Vagina (tissue), 2 donors: ENCODE measurements around the gene SERPINB11. TPM values are rescaled to one million over a fixed set of nuclear protein-coding genes. Genes with fewer than 3 reads are reported as not detected.
"Not testable (repeated sequence)": the region's sequence is repeated elsewhere in the genome, so short reads cannot be mapped to it uniquely, and the experiment has no call there.

Source experiments
- DNase-seq, 2 donors: peaks; one replicate each; pipeline ENCODE4 v3.0.0-alpha.2; 2017; ENCODE audit errors: extremely low spot score in 2 of 2
- H3K27ac ChIP-seq: fragments of 200-600 bp; sonication (generic); one replicate; pipeline ENCODE4 v1.5.1; 2019
- H3K27me3 ChIP-seq: fragments of 200-600 bp; sonication (generic); one replicate; pipeline ENCODE4 v1.5.1; 2019
- H3K36me3 ChIP-seq, 2 donors: fragments of 200-600 bp; sonication (generic); one replicate each; pipeline ENCODE4 v1.5.1; 2017 to 2019
- H3K4me1 ChIP-seq: fragments of 200-600 bp; sonication (generic); one replicate; pipeline ENCODE4 v1.5.1; 2019
- H3K4me3 ChIP-seq, 2 donors: fragments of 200-600 bp; sonication (generic); 1 replicate in 1 of 2; 2 replicates in 1 of 2; pipeline ENCODE4 v1.5.1; 2016 to 2019
- H3K9me3 ChIP-seq: fragments of 200-600 bp; sonication (generic); one replicate; pipeline ENCODE4 v1.5.1; 2019
- POLR2A ChIP-seq, 2 donors: fragments of 450-650 bp; IDR thresholded peaks; one replicate each; pipeline ENCODE4 v1.6.1; 2017; ENCODE audit warnings: antibody characterized with exemption in 2 of 2, mild to moderate bottlenecking in 2 of 2, moderate library complexity in 2 of 2
- POLR2AphosphoS5 ChIP-seq, 2 donors: sonication (generic); formaldehyde crosslinking; IDR thresholded peaks; one replicate each; pipeline ENCODE4 v1.9.0; 2017; ENCODE audit warnings: antibody characterized with exemption in 2 of 2, mild to moderate bottlenecking in 2 of 2, low read depth in 1 of 2; ENCODE audit not compliant: insufficient read depth in 1 of 2
- intact Hi-C: fragments of 100-400 bp; cut with DNase I; formaldehyde crosslinking; loops from one replicate; pipeline ENCODE4 v1.15.1; 2023
- total RNA-seq: library from RNA; depleted of rRNA; stranded (reverse); fragments of >200 nt; gene quantifications from one replicate; pipeline ENCODE4 v1.2.3, GENCODE V29; 2016
- TF ChIP-seq, protein P1 (sequence below), 3 experiments: fragments of 450-650 bp in 2 of 3; fragments of 200-600 bp in 1 of 3; sonication (generic) in 1 of 3; IDR thresholded peaks; one replicate each; pipeline ENCODE4 v1.5.1; 2017 to 2019; ENCODE audit warnings: antibody characterized with exemption in 3 of 3, mild to moderate bottlenecking in 2 of 3, moderate library complexity in 2 of 3

The SERPINB11 gene, protein sequence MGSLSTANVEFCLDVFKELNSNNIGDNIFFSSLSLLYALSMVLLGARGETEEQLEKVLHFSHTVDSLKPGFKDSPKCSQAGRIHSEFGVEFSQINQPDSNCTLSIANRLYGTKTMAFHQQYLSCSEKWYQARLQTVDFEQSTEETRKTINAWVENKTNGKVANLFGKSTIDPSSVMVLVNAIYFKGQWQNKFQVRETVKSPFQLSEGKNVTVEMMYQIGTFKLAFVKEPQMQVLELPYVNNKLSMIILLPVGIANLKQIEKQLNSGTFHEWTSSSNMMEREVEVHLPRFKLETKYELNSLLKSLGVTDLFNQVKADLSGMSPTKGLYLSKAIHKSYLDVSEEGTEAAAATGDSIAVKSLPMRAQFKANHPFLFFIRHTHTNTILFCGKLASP
- 8.6 TPM for total RNA-seq

DNA sequence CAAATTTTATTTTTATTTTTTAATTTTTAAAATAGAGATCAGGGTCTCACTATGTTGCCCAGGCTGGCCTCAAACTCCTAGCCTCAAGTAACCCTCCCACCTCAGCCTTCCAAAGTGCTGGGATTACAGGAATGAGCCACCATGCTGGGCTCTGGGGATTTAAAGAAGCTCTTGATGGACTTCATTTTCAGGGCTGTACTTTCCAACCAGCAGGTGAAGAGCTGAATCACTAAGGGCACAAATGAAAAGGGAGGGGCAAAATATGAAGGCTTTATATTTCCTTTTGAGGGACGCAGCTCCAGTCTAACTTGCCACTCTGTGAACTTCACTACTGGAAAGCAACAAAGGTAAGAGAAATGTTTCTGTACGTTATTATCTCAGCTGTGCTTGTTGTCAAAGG, at the start of gene SERPINB11:
SERPINB11 (plus strand) TSS at position 301 of the 400 bp plus-strand sequence. CDS start 7,234 bp downstream, outside the sequence.
- intact Hi-C loops, result no loop called here
- Histone ChIP-seq H3K9me3 (no peaks in the 10 kb centered on the region), H3K27ac (no peak within 1 kb of the TSS), H3K4me1 (no peaks in the 10 kb centered on the region), H3K4me3 (no peak within 1 kb of the TSS), H3K27me3 (no peaks in the 10 kb centered on the region), H3K36me3 (no peaks in the 10 kb centered on the region)
- DNase-seq, result no peak
- TF ChIP-seq POLR2A (IDR thresholded peaks at IDR 0.05) (no peak), POLR2AphosphoS5 (IDR thresholded peaks at IDR 0.05; ENCODE audit: insufficient read depth in 1 of 2, low read depth in 1 of 2) (no peak)
- TF ChIP-seq, protein P1, sequence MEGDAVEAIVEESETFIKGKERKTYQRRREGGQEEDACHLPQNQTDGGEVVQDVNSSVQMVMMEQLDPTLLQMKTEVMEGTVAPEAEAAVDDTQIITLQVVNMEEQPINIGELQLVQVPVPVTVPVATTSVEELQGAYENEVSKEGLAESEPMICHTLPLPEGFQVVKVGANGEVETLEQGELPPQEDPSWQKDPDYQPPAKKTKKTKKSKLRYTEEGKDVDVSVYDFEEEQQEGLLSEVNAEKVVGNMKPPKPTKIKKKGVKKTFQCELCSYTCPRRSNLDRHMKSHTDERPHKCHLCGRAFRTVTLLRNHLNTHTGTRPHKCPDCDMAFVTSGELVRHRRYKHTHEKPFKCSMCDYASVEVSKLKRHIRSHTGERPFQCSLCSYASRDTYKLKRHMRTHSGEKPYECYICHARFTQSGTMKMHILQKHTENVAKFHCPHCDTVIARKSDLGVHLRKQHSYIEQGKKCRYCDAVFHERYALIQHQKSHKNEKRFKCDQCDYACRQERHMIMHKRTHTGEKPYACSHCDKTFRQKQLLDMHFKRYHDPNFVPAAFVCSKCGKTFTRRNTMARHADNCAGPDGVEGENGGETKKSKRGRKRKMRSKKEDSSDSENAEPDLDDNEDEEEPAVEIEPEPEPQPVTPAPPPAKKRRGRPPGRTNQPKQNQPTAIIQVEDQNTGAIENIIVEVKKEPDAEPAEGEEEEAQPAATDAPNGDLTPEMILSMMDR (IDR thresholded peaks at IDR 0.05), result no peak

DNA sequence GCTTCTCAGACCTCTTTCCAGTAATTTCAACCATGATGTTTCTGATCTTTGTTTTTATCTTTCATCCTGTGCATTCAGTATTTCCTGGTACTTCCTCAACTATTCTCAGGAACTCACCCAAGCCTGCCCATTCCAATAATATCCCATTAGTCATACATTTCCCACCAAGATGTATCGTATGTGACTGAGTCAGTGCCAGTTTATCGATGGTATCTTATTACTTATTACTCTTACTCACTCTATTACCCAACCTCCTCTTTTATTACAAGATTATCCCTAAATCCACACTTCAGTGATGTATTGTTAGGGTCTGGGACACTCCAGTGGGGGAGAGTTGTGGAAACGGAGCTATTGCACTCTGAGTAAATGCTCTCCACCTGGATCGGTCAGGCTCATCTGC, 43.8 kb upstream of the SERPINB11 start:
- DNase-seq, H3K27me3 ChIP-seq, H3K4me3 ChIP-seq, intact Hi-C loops, H3K27ac ChIP-seq, H3K9me3 ChIP-seq, H3K4me1 ChIP-seq, H3K36me3 ChIP-seq: not testable (repeated sequence)

DNA sequence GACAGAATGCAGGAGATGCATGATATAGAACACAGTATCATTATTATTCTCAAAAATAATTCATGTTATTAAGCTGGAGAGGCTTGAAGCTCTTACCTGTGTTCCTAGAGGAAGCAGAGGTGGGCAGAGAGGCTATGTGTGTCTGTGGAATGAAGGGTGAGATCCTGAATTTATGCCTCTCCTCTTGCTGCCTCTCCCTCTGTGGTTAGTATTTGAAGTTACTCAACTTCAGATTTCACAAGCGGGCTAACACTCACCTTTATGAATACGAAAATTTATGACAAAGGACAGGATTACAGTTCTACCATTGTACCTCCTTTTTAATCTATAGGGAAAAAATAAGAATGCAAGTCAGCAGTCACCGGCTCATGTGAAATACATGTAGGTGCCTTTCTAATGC, 41.0 kb upstream of the SERPINB11 start, which contains the start of gene SERPINB3:
SERPINB3 (minus strand) TSS at position 144 of the 400 bp plus-strand sequence. CDS start 677 bp downstream, outside the sequence.
- H3K27ac ChIP-seq, H3K36me3 ChIP-seq, DNase-seq, intact Hi-C loops, H3K4me1 ChIP-seq, H3K27me3 ChIP-seq, H3K9me3 ChIP-seq, H3K4me3 ChIP-seq: not testable (repeated sequence)

DNA sequence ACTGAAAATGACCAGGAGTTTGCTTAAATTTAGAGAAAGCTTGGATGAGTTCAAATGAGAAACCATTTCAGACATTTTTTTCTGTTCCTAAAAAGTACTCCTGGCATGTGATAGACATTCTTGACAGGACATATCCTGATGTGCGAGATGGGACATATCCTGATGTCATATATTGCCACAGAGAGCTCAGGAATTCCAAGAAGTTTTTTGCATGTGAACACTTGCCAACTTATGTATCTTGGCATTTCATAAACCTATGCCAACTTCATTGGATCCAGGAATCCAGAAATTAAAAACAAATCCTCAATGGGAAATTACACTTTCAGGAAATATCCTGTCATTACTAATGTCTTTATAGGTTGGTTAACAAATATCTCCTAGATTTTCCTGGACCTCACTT, 38.2 kb upstream of the SERPINB11 start:
- H3K27me3 ChIP-seq, result no peaks in the 10 kb centered on the region
- no peaks in the 10 kb centered on the region for H3K9me3 ChIP-seq
- H3K4me1 ChIP-seq, result no peaks in the 10 kb centered on the region
- no peak overlapping the region for H3K4me3 ChIP-seq
- TF ChIP-seq, protein P1 (IDR thresholded peaks at IDR 0.05), result no peak
- TF ChIP-seq POLR2A (IDR thresholded peaks at IDR 0.05) (no peak), POLR2AphosphoS5 (IDR thresholded peaks at IDR 0.05; ENCODE audit: insufficient read depth in 1 of 2, low read depth in 1 of 2) (no peak)
- no peak overlapping the region for H3K27ac ChIP-seq
- no peak for DNase-seq
- intact Hi-C loops, result no loop called here
- H3K36me3 ChIP-seq, result no peaks in the 10 kb centered on the region

DNA sequence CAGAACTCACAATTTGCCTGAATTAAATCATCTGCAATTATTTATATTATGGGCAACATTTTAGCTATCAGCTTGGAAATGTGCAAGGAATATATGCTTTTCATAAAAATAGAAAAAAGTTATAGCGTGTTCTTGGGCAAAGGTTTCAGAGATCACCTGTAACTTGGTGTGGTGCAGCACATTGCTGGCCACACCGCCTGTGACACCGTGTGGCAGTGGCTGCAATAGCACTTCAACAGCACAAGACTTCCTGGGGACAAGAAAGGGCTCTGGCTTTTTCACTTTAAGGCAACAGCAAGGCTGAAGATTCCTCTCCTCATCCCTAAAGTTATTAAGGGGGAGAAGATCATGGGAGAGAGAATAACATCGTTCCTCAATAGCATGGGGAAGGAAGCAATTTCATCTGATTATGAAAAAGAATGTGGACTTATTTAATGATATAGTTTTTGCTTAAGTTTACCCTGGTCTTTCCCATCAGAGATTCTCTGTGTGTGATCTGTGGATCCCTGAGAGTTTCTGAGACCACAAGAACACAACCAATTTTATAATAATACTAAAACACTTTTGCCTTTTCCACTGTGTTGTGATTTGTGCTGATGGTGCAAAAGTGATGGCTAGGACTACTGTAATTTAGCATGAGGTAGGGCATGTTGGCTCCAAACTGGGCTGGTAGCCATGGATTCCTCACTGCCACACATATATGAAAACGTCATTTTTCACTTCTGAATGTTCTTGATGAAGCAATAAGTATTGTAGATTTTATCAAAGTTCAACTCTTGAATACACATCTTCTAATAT, 26.0 kb upstream of the SERPINB11 start:
- H3K4me1 ChIP-seq, result no peaks in the 10 kb centered on the region
- no peaks in the 10 kb centered on the region for H3K36me3 ChIP-seq
- TF ChIP-seq POLR2AphosphoS5 (IDR thresholded peaks at IDR 0.05; ENCODE audit: insufficient read depth in 1 of 2, low read depth in 1 of 2) (peak in 1 of 2 donors; percentile 17), POLR2A (IDR thresholded peaks at IDR 0.05) (no peak)
- TF ChIP-seq, protein P1 (IDR thresholded peaks at IDR 0.05), result no peak
- H3K27me3 ChIP-seq, result no peaks in the 10 kb centered on the region
- DNase-seq, result no peak
- intact Hi-C loops, result no loop called here
- no peak overlapping the region for H3K4me3 ChIP-seq
- H3K9me3 ChIP-seq, result no peaks in the 10 kb centered on the region
- H3K27ac ChIP-seq, result no peak overlapping the region
